ENCODE data around the gene ZER1.
A peak's percentile ranks its signal among the peaks of the same experiment; 100 is the strongest.

ZER1 gene

DNA sequence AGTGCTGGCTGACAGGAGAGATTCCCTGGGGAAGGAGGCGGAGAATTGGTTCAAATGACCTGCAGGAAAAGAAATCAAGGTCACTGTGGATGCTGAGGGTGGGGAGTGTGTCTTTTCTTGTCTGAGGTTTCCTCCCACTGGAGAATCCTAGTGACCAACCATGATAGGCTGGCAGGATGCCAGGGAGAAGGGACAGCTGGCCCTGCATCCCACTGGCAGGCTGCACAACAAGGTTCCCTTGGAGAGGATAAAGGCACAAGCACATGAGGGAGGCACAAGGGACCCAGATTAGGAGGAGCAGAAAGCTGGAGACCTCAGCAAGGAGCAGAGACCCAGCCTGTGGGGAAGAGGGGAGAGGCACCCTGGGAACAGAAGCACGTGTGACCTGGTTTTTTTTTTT is 36.4 kb downstream of the ZER1 start:
- no peak for DNase-seq
- no peak for TF ChIP-seq POLR2A (IDR thresholded peaks at IDR 0.05; ENCODE audit: low read length)
- TF ChIP-seq GATA1 (IDR thresholded peaks at IDR 0.05; ENCODE audit: low read depth, low read length) = no peak

DNA sequence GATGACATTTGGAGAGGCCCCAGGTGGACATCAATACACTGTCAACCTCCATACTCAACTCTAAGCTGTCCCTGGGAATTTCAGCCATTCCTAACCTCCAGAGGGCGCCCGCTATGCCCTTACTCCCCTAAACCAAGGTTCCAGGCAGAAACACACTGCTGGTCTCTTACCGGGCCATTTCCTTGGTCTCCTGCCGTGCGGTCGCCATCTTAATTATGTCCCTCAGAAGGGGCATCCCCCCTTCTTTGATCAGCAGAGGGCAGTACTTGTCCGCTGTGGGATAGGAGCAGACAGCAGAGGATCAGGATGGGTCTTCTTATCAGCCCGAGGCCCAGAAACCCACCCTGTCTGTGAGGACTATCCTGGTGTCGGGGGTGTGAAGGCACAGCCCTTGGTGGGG is 38.5 kb downstream of the ZER1 start:
- TF ChIP-seq GATA1 (IDR thresholded peaks at IDR 0.05; ENCODE audit: low read depth, low read length) = no peak
- no peak for TF ChIP-seq POLR2A (IDR thresholded peaks at IDR 0.05; ENCODE audit: low read length)
- peak; percentile 84 for DNase-seq

DNA sequence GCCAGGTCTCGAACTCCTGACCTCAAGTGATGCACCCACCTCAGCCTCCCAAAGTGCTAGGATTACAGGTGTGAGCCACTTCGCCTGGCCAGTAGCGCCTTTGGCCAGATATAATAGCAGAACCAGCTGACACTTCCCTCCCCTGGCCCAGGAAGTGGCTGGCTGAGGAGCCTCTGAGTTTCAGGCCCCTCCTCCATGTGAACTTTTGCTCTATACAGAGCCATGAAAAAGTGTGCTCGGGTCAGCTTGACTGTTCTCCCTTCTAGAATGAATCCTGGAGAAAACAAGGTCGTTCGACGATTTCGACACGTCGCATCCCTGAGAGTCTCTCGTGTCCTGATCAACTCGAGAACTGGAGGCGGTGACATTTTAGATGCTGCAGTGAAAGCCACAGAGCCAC is 39.2 kb downstream of the ZER1 start:
- no peak for DNase-seq
- TF ChIP-seq GATA1 (IDR thresholded peaks at IDR 0.05; ENCODE audit: low read depth, low read length) (no peak), POLR2A (IDR thresholded peaks at IDR 0.05; ENCODE audit: low read length) (no peak)

DNA sequence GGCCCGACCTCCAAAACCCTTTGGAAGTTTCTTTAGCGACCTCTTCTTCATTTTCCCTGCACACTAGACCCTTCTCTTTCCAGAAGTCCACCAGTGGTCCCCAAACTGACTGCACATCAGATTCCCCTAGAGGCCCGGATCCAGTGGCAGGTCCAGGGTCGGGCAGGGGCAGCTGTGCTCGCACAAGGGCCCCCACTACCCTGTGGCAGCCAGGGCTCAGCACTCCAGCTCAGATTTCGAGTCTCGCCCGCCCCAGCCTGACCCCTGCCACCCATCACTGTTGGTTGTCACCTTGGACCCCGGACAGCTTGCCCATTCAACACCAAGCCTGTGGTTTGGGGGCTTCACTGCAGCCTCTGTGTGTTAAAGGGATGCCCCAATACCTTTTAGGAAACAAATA is 40.0 kb downstream of the ZER1 start:
- TF ChIP-seq GATA1 (IDR thresholded peaks at IDR 0.05; ENCODE audit: low read depth, low read length) (no peak), POLR2A (IDR thresholded peaks at IDR 0.05; ENCODE audit: low read length) (no peak)
- DNase-seq = no peak

DNA sequence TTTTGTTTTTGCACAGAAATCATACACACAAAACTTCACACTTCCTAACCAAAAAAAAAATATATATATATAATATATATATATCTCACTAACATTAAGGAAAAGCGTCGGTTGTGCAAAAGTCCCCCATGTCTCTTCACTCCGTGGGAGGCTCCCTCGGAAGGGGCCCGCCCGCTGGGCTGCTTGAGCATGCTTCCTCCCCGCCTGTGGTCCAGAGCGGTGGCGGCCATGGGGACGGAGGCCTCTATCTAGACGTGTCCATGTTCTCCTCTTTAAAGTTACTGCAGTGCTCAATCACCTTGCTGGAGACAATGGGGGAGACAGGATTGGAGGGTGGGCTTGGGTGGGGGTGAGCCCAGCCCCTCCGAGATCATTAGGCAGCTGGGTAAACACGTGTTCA is 40.6 kb downstream of the ZER1 start:
- TF ChIP-seq GATA1 (IDR thresholded peaks at IDR 0.05; ENCODE audit: low read depth, low read length) = no peak
- TF ChIP-seq POLR2A (IDR thresholded peaks at IDR 0.05; ENCODE audit: low read length) = no peak
- no peak for DNase-seq

DNA sequence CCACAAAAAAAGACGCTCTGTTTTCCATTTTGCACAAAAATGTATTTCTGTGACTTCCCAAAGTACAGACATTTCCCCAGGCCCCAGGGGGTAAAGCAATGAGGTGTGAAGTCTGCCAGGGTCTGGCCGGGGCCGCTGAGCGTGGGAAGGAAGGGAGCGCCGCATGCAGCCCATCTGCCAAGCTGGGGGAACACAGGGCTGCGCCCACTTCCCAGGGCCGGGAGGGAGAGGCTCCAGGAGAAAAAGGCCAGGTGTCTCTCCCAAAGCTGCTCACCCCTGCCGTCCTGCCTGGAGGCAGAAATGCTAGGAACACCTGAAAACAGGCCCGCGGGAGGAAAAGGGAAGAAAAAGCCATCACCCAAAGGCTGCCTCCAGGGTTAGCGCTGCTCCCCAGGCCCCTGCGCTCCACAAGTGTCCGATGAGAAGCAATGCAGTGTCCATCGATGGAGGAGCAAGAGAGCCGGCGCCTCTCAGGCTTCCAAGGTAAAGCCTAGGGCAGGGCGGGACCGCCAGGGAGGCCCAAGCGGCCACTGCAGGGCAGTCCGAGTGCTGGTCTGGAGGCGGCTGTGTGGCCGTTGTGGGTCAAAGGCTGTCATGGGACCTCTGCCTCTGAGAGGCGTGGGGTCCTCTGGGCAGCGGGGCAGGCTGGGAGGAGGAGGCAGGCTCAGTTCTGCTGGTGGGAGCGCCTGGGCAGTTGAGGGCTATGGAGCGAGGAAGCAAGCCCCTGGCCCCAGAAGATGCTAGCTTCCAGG is 41.8 kb downstream of the ZER1 start:
- DNase-seq = no peak
- TF ChIP-seq GATA1 (IDR thresholded peaks at IDR 0.05; ENCODE audit: low read depth, low read length) (no peak), POLR2A (IDR thresholded peaks at IDR 0.05; ENCODE audit: low read length) (no peak)

DNA sequence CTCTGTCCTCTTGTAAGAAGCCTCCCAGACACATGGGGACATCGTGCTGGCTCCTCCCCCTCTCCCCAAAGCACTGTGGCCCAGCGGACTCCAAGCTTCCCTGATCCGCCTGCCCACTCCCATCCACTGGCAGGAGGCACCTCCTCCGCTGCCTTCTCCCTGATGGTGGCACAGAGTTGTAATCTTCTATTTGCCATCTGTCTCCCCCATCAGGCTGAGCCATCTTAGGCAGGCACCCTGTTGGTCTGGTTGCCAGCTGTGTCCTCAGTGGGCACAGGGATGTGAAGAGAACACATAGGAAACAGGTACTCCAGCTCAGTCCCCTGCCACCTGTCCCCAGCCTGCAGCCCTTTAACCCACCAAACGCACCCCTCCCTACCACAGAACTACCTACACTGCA is 42.4 kb downstream of the ZER1 start:
- DNase-seq = no peak
- no peak for TF ChIP-seq POLR2A (IDR thresholded peaks at IDR 0.05; ENCODE audit: low read length)
- TF ChIP-seq GATA1 (IDR thresholded peaks at IDR 0.05; ENCODE audit: low read depth, low read length) = no peak

DNA sequence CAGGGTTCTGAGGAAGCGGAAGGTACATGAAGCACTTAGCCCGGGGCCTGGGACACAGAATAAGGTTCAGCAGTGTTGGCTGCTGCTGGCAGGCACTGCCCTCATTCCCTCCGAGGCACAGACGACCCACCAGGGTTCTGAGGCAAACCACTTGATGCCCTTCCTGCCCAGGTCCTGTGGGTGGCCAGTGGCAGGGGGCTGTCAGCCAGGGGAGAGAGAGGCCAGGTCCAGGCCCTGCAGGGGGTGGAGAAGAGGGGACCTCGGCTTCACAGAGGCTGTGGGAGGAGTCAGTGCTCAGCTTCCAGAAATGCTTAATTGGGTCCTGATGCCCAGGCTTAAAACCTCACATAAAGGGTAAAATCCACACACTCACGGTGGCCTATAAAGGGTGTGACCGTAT is 43.4 kb downstream of the ZER1 start:
- TF ChIP-seq POLR2A (IDR thresholded peaks at IDR 0.05; ENCODE audit: low read length) = no peak
- no peak for TF ChIP-seq GATA1 (IDR thresholded peaks at IDR 0.05; ENCODE audit: low read depth, low read length)
- DNase-seq = no peak

DNA sequence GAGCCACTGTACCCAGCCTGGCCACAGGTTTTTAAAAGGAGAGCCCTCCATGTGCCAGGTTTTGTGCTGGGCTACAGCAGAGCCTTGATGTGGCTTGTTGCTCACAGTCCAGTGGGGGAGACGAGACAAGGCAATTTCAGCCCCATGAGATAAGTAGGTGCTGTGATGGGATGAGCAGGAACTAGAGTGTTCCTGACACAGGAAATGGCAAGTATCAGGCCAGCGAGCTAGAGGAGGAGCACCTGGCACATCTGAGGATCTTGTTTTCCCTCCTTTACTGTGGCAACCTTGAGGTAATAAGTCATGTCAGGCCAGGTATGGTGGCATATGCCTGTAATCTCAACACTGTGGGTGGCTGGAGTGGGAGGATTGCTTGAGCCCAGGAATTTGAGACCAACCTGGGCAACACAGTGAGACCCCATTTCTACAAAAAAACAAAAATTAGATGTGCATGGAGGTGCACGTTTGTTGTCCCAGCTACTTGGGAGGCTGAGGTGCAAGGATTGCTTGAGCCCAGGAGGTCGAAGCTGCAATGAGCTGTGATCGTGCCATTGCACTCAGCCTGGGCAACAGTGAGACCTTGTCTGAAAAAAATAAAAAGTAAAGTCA is 44.0 kb downstream of the ZER1 start:
- DNase-seq = no peak
- TF ChIP-seq GATA1 (IDR thresholded peaks at IDR 0.05; ENCODE audit: low read depth, low read length) (no peak), POLR2A (IDR thresholded peaks at IDR 0.05; ENCODE audit: low read length) (no peak)

DNA sequence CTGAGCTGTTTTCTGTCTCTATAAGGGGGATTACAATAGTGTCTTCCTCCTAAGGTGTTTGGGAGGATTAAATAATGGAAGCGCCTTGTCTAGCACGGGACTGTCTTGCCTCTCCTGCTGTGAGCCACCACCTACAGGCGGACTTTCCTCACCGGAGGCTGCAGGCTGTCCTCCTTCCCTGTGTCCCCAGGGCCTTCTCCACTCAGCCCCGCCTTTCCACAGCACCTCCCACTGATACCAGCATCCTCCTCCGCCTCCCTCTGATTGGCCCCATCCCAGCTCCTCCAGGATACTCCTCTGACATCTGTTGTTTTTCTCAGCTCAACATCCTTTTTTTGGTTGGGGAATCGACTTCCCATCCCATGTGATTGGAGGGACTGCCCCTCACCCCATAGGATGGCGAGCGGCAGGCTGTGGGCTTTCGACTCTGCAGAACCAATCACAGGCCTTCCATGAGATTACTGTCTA is 46.9 kb downstream of the ZER1 start:
- no peak for TF ChIP-seq POLR2A (IDR thresholded peaks at IDR 0.05; ENCODE audit: low read length)
- no peak for TF ChIP-seq GATA1 (IDR thresholded peaks at IDR 0.05; ENCODE audit: low read depth, low read length)
- DNase-seq = peak; percentile 49 to 55

DNA sequence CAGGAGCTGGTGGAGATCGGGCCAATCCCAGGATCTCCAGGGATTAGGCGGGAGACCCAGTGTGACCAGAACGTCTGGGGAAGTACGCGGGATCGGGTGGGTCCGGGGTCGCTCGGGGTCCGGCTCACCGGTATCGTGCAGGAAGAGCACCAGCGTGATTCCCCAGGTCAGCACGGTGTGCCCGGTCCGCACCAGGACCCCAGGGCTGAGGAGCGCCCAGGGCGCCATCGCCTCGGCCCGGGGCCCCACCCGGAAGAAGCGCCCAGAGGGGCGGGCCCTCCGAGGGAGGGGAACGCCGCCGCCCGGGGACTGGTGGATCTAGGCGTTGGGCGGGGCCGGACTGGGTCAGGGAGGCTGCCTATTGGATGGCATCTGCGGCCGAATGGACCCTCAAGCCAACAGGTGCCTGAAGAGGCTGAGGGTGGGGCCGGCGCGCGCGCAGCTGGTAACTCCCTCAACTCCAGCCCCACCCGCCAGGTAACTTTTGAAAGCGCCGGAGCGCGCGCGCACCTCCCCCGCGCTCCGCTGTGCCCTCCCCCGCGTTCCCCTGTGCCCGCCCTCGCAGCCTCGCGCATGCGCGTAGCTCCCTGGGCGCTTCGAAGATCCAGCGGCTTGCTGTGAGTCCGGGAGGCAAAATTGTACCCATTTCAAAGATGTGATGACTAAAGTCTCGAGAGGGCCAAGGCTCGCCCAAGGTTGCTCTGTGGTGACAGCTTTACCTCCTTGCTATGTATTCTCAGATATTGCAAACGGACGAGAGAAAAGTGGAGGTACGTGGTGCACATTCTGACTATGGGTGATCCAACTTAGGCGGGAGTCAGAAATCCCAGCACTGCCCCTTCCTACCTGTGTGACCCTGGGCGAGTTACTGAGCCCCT is 47.6 kb downstream of the ZER1 start, which contains the start of gene ZDHHC12:
ZDHHC12 (minus strand) TSS at position 262 of the 878 bp plus-strand sequence; CDS start at position 228, 34 bp downstream.
- peak; percentile 96 for DNase-seq
- TF ChIP-seq GATA1 (IDR thresholded peaks at IDR 0.05; ENCODE audit: low read depth, low read length) (no peak), POLR2A (IDR thresholded peaks at IDR 0.05; ENCODE audit: low read length) (peak; percentile 91)

DNA sequence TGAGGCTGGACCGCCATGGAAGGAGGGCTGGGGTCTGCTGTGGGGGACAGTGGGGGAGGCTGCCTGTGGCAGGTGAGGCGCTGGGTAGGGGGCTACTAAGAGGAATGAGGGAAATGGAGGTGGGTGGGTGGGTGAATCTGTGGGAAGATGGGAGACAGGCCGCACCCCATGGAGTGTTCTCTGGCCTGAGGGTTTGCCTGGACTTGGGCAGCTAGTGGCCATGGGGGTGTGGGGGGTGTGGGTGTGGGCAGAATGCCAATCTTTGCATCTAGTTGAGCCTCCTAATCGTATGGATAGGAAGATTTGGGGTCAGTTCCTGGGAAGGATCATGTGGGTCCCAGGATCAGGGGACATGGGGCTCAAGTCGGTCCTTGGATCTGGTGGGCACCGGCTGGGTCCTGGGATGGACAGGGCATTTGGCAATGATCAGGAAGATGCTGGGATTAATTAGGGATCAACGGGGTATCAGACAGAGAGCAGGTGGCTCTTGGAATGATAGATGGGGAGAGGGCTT is 48.3 kb downstream of the ZER1 start:
- no peak for TF ChIP-seq POLR2A (IDR thresholded peaks at IDR 0.05; ENCODE audit: low read length)
- peak; percentile 43 to 58 for DNase-seq

DNA sequence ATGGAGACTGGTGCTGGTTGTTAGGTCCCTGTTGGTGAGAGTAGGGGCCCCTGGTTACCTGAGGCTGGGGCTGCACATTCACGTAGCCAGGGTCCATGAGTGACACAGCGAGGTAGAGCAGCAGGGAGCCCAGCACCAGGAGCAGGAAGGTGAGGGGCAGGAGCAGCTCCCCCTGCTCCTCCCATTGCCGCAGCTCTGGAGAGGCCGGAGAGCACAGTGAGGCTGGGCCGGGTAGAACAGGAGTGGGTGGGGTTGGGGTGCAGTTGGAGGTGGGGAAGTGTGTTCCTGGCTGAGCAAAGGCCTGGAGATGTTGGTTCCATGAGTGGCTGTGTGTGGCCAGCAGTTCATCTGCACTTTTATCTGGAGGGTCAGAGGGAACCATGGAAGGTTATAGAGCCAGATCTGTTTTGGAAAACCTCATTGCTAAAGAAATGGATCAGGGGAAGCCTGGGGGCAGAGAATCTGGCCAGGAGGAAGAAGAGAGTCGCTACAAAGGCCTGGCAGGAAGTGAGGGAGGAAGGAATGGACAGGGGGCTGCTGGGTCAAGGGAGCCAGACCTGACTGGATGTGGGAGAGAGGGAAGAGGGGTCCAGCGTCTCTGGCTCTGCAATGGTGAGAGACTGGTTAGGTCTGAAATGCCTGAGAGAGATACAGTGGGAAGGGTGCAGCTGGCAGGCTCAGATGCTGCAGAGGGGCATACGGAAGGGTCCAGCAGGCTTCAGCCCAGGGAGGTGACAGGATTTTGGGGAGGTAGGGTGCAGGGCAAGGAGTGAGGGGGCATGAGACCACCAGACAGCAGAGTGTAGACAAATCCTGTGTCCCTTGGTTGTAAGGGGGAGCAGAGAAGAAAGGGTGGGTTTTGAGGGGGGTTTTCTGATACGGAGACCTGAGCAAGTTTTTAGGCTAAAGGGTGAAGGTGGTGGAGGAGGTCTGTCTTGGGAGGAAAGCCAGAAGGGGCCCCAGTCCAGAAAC is 49.1 kb downstream of the ZER1 start:
- TF ChIP-seq GATA1 (IDR thresholded peaks at IDR 0.05; ENCODE audit: low read depth, low read length) = no peak
- no peak for TF ChIP-seq POLR2A (IDR thresholded peaks at IDR 0.05; ENCODE audit: low read length)
- DNase-seq = no peak
